Keratinocyte (primary cell): ENCODE results near the gene EWSR1.

Experiments used
- CTCF ChIP-seq, 3 experiments: IDR thresholded peaks in 1 of 3; conservative IDR thresholded peaks in 1 of 3; optimal IDR thresholded peaks in 1 of 3; 2 replicates in 2 of 3; 3 replicates in 1 of 3; pipeline versions ENCODE3 to v1.5.1; 2011; ENCODE audit warnings: low read length in 3 of 3, mild to moderate bottlenecking in 3 of 3, moderate library complexity in 2 of 3, control low read depth in 1 of 3, inconsistent platforms in 1 of 3; ENCODE audit not compliant: insufficient read depth in 2 of 3; ENCODE audit errors: extremely low read depth in 1 of 3
- EZH2 ChIP-seq: IDR thresholded peaks from one replicate; pipeline ENCODE4 v1.6.1; 2012; ENCODE audit warnings: inconsistent platforms, mild to moderate bottlenecking, low read length, moderate library complexity

DNA sequence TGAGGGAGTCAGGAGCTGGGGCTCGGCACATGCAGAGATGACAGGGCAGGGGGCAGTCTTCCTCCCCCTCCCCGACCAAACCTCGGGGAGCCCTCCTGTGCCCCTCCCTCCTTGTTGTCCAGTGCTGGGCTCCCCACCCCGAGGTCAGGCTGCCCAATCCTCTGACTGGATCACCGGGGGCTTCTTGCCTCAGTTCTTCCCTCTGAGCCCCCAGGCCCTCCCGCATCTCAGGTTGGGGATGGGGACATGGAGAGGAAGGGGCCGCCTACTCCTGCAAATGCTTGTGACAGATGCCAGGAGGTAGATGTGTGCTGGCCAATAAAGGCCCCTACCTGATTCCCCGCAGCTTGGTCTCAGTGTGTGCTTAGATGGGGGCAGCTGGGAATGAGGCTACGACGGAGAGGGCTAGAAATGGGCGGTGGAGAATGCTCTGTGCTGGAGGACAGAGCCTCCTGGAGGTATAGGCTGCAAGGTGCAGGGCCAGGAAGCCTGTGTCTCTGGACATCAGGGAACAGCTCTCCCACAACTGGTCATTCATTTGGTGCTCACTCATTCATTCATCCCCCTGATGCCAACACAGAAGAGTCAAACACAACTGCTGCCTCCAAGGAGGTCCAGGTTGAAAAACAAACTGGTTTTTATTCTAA, 8.7 kb upstream of the EWSR1 start:
- TF ChIP-seq CTCF (optimal IDR thresholded peaks at IDR 0.05 in 1 of 3, IDR thresholded peaks at IDR 0.05 in 1 of 3, conservative IDR thresholded peaks at IDR 0.05 in 1 of 3; ENCODE audit: extremely low read depth in 1 of 3, insufficient read depth in 2 of 3, low read length in 3 of 3): no peak
- no peak for TF ChIP-seq EZH2
